HepG2 (cell line): ENCODE data around the gene PPP1CB. TPM values are rescaled to one million over a fixed set of nuclear protein-coding genes. Genes with fewer than 3 reads are reported as not detected.

Source experiments
- ATF5 ChIP-seq: sonication (generic); formaldehyde crosslinking; IDR thresholded peaks from 2 replicates; pipeline ENCODE4 v1.4.0; 2020; ENCODE audit warnings: mild to moderate bottlenecking, low read depth, missing genetic modification reagents
- CBX1 ChIP-seq: IDR thresholded peaks from one replicate; pipeline ENCODE4 v1.6.1; 2016; ENCODE audit warnings: antibody characterized with exemption, low read depth
- CENPX ChIP-seq: sonication (generic); formaldehyde crosslinking; IDR thresholded peaks from 2 replicates; pipeline ENCODE4 v1.9.0; 2021; ENCODE audit warnings: mild to moderate bottlenecking, missing genetic modification reagents, moderate library complexity
- ERF ChIP-seq: IDR thresholded peaks from 2 replicates; pipeline ENCODE4 v1.6.1; 2018; ENCODE audit warnings: missing biosample characterization, missing genetic modification reagents
- GTF2F1 ChIP-seq: fragments of 150-350 bp; IDR thresholded peaks from 2 replicates; pipeline ENCODE4 v1.6.1; 2014; ENCODE audit warnings: low read length
- HCFC1 ChIP-seq: fragments of 150-350 bp; IDR thresholded peaks from 2 replicates; pipeline ENCODE4 v1.6.1; 2014; ENCODE audit warnings: low read depth, low read length
- HNRNPL ChIP-seq: fragments of 200-400 bp; formaldehyde crosslinking; IDR thresholded peaks from 2 replicates; pipeline ENCODE4 v1.6.1; 2017; ENCODE audit warnings: mild to moderate bottlenecking, low read depth, low read length
- HOXA9 ChIP-seq: sonication (generic); formaldehyde crosslinking; IDR thresholded peaks from 2 replicates; pipeline ENCODE4 v1.8.1; 2022; ENCODE audit warnings: missing genetic modification reagents, mild to moderate bottlenecking, moderate library complexity, borderline replicate concordance
- MYC ChIP-seq: sonication (generic); formaldehyde crosslinking; IDR thresholded peaks from 2 replicates; pipeline ENCODE4 v1.9.0; 2021; ENCODE audit warnings: missing genetic modification reagents, borderline replicate concordance
- NCOA5 ChIP-seq: sonication (generic); formaldehyde crosslinking; IDR thresholded peaks from 2 replicates; pipeline ENCODE4 v1.4.0; 2020; ENCODE audit warnings: missing genetic modification reagents
- NFKBIZ ChIP-seq: IDR thresholded peaks from 2 replicates; pipeline ENCODE4 v1.6.1; 2018; ENCODE audit warnings: missing genetic modification reagents, missing compliant biosample characterization
- POGZ ChIP-seq: sonication (generic); formaldehyde crosslinking; IDR thresholded peaks from 2 replicates; pipeline ENCODE4 v1.4.0; 2020; ENCODE audit warnings: mild to moderate bottlenecking, missing genetic modification reagents
- RFXANK ChIP-seq: IDR thresholded peaks from 2 replicates; pipeline ENCODE4 v1.6.1; 2016
- RNF219 ChIP-seq: sonication (generic); formaldehyde crosslinking; IDR thresholded peaks from 2 replicates; pipeline ENCODE4 v1.5.0; 2020; ENCODE audit warnings: mild to moderate bottlenecking, missing genetic modification reagents
- SKI ChIP-seq: fragments of 450-650 bp; IDR thresholded peaks from one replicate; pipeline ENCODE4 v1.6.1; 2018; ENCODE audit warnings: mild to moderate bottlenecking; ENCODE audit not compliant: partially characterized antibody
- SP2 ChIP-seq: sonication (generic); formaldehyde crosslinking; IDR thresholded peaks from 2 replicates; pipeline ENCODE4 v1.5.1; 2020; ENCODE audit warnings: mild to moderate bottlenecking, missing genetic modification reagents
- SP4 ChIP-seq: sonication (generic); formaldehyde crosslinking; IDR thresholded peaks from 2 replicates; pipeline ENCODE4 v1.8.1; 2023; ENCODE audit warnings: mild to moderate bottlenecking, missing genetic modification reagents
- SSRP1 ChIP-seq: IDR thresholded peaks from 2 replicates; pipeline ENCODE4 v1.6.1; 2016; ENCODE audit warnings: control low read depth
- TAF15 ChIP-seq: fragments of 200-400 bp; formaldehyde crosslinking; IDR thresholded peaks from one replicate; pipeline ENCODE4 v1.6.1; 2018; ENCODE audit warnings: mild to moderate bottlenecking, low read depth, low read length; ENCODE audit not compliant: poor library complexity, severe bottlenecking
- TERF1 ChIP-seq: sonication (generic); formaldehyde crosslinking; IDR thresholded peaks from 2 replicates; pipeline ENCODE4 v1.8.0; 2022; ENCODE audit warnings: mild to moderate bottlenecking, missing genetic modification reagents, moderate library complexity
- THAP7 ChIP-seq: sonication (generic); formaldehyde crosslinking; IDR thresholded peaks from 2 replicates; pipeline ENCODE4 v1.8.1; 2023; ENCODE audit warnings: mild to moderate bottlenecking, missing genetic modification reagents
- TMF1 ChIP-seq: sonication (generic); formaldehyde crosslinking; IDR thresholded peaks from 2 replicates; pipeline ENCODE4 v1.8.1; 2022; ENCODE audit warnings: low read depth, missing genetic modification reagents
- ZBTB20 ChIP-seq: sonication (generic); formaldehyde crosslinking; IDR thresholded peaks from 2 replicates; pipeline ENCODE4 v1.8.1; 2023; ENCODE audit warnings: missing genetic modification reagents, low read depth, mild to moderate bottlenecking, borderline replicate concordance
- ZBTB8A ChIP-seq: sonication (generic); formaldehyde crosslinking; IDR thresholded peaks from 2 replicates; pipeline ENCODE4 v1.4.0; 2020; ENCODE audit warnings: mild to moderate bottlenecking, low read depth, missing genetic modification reagents, borderline replicate concordance
- ZMYM4 ChIP-seq: sonication (generic); formaldehyde crosslinking; IDR thresholded peaks from 2 replicates; pipeline ENCODE4 v1.8.1; 2023; ENCODE audit warnings: mild to moderate bottlenecking, missing genetic modification reagents
- ZNF101 ChIP-seq: sonication (generic); formaldehyde crosslinking; IDR thresholded peaks from 2 replicates; pipeline ENCODE4 v1.4.0; 2020; ENCODE audit warnings: mild to moderate bottlenecking, low read depth, missing genetic modification reagents, borderline replicate concordance
- ZNF180 ChIP-seq: sonication (generic); formaldehyde crosslinking; IDR thresholded peaks from 2 replicates; pipeline ENCODE4 v1.4.0; 2020; ENCODE audit warnings: low read depth, missing genetic modification reagents, borderline replicate concordance
- ZNF446 ChIP-seq: sonication (generic); formaldehyde crosslinking; IDR thresholded peaks from 2 replicates; pipeline ENCODE4 v1.5.0; 2020; ENCODE audit warnings: mild to moderate bottlenecking, missing genetic modification reagents
- ZNF547 ChIP-seq: sonication (generic); formaldehyde crosslinking; IDR thresholded peaks from 2 replicates; pipeline ENCODE4 v1.5.1; 2020; ENCODE audit warnings: mild to moderate bottlenecking, missing genetic modification reagents
- ZNF841 ChIP-seq: sonication (generic); formaldehyde crosslinking; IDR thresholded peaks from 2 replicates; pipeline ENCODE4 v1.8.1; 2023; ENCODE audit warnings: missing genetic modification reagents, borderline replicate concordance
- polyA plus RNA-seq, 8 experiments: library from polyadenylated mRNA; depleted of rRNA in 3 of 8; stranded (reverse) in 7 of 8; unstranded in 1 of 8; fragments of >200 nt; fragmentation: Illumina TruSeq in 4 of 8; extraction: Trizol in 4 of 8; gene quantifications; 2 replicates each; pipeline versions ENCODE4 v1.2.1 to v1.2.3, GENCODE V29; 2011 to 2016; ENCODE audit warnings: low read depth in 4 of 8, missing spikeins in 1 of 8, mixed read lengths in 1 of 8; ENCODE audit not compliant: insufficient read depth in 1 of 8
- total RNA-seq, 5 experiments: library from RNA; depleted of rRNA; stranded (reverse); fragments of >200 nt; fragmentation: Illumina TruSeq; extraction: Trizol; gene quantifications; 2 replicates each; pipeline ENCODE4 v1.2.3, GENCODE V29; 2016; ENCODE audit warnings: low read depth in 1 of 5

The PPP1CB gene
- total and polyA plus RNA-seq, 2 of the 13 experiments (the other 11 are each of a cell fraction or from before 2014, with no cell fraction given) = 46.9 to 109 TPM

- TF ChIP-seq ZBTB20 (CRISPR knock-in tag) = no peak
- no peak for TF ChIP-seq NFKBIZ (CRISPR knock-in tag)
- no peak for TF ChIP-seq ZBTB8A (CRISPR knock-in tag)
- peak; percentile 35 for TF ChIP-seq SKI
- TF ChIP-seq ATF5 = no peak
- TF ChIP-seq ZNF101 (CRISPR knock-in tag) = no peak
- no peak for TF ChIP-seq ZNF841 (CRISPR knock-in tag)
- no peak for TF ChIP-seq CBX1
- TF ChIP-seq CENPX (CRISPR knock-in tag) = no peak
- TF ChIP-seq GTF2F1 = no peak
- peak; percentile 28; the same call in 1 of the 2 replicates for TF ChIP-seq ZMYM4 (CRISPR knock-in tag)
- no peak for TF ChIP-seq TAF15
- TF ChIP-seq THAP7 (CRISPR knock-in tag) = no peak
- TF ChIP-seq TERF1 (CRISPR knock-in tag) = no peak
- TF ChIP-seq ZNF547 (CRISPR knock-in tag) = no peak
- no peak for TF ChIP-seq TMF1 (CRISPR knock-in tag)
- no peak for TF ChIP-seq HOXA9 (CRISPR knock-in tag)
- TF ChIP-seq RNF219 (CRISPR knock-in tag) = no peak
- TF ChIP-seq NCOA5 (CRISPR knock-in tag) = no peak
- TF ChIP-seq ERF = no peak
- TF ChIP-seq HNRNPL = no peak
- TF ChIP-seq ZNF446 = no peak
- TF ChIP-seq HCFC1 = no peak
- TF ChIP-seq ZNF180 = no peak
- TF ChIP-seq POGZ (CRISPR knock-in tag) = no peak
- no peak for TF ChIP-seq MYC (CRISPR knock-in tag)
- TF ChIP-seq SSRP1 (CRISPR knock-in tag) = no peak
- no peak for TF ChIP-seq SP2 (CRISPR knock-in tag)
- TF ChIP-seq RFXANK (CRISPR knock-in tag) = no peak
- TF ChIP-seq SP4 = no peak
These were observed 49.2 kb upstream of the PPP1CB start (continued) for GRCh38 chr2:28702415-28702861.
